ENCODE measurements around the gene SUGCT. TPM values are rescaled to one million over a fixed set of nuclear protein-coding genes. Genes with fewer than 3 reads are reported as not detected.

The SUGCT gene
- total RNA-seq, 1 experiment from 2014 or later = 9.9 TPM

DNA sequence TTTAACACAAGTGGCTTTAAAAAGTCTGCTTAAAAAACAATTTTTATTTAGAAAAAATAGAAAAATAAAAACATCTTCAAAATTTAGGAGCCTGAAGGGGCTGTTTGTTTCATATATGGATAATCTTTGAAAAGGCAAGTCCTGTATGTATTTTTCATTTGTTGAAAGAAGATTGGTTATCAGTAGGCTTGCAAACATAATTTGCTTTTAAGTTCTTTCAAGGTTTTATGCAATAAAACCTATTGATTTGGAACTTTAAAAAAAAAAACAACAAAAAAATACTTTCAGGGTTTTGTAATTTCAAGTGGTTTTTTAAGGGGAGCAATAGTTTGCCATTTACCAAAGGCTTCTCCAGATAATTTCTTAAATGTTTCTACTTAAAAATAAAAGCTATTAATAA, 36.0 kb upstream of the SUGCT start:
- TF ChIP-seq, protein P1, sequence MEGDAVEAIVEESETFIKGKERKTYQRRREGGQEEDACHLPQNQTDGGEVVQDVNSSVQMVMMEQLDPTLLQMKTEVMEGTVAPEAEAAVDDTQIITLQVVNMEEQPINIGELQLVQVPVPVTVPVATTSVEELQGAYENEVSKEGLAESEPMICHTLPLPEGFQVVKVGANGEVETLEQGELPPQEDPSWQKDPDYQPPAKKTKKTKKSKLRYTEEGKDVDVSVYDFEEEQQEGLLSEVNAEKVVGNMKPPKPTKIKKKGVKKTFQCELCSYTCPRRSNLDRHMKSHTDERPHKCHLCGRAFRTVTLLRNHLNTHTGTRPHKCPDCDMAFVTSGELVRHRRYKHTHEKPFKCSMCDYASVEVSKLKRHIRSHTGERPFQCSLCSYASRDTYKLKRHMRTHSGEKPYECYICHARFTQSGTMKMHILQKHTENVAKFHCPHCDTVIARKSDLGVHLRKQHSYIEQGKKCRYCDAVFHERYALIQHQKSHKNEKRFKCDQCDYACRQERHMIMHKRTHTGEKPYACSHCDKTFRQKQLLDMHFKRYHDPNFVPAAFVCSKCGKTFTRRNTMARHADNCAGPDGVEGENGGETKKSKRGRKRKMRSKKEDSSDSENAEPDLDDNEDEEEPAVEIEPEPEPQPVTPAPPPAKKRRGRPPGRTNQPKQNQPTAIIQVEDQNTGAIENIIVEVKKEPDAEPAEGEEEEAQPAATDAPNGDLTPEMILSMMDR (IDR thresholded peaks at IDR 0.05; ENCODE audit: insufficient read depth in 1 of 2, low read depth in 1 of 2, low read length in 1 of 2, severe bottlenecking in 1 of 2, unreplicated experiment in 1 of 2) = no peak
- no peaks in the 10 kb centered on the region for H3K27me3 ChIP-seq (replicated peaks; ENCODE audit: control insufficient read depth, insufficient read depth, low read length)
- intact Hi-C loops (cut with micrococcal nuclease; ENCODE audit: unreplicated experiment) = no loop called here
- no peaks in the 10 kb centered on the region for H3K36me3 ChIP-seq (ENCODE audit: control insufficient read depth, insufficient read depth, low read length)
- CTCF ChIA-PET = no interaction called here
- Mint-ChIP-seq H3K4me3 (ENCODE audit: unreplicated experiment) (no peak overlapping the region), H3K4me1 (ENCODE audit: low read depth, unreplicated experiment) (peaks cover 4% of the 10 kb centered on the region), H3K27ac (ENCODE audit: unreplicated experiment) (no peak overlapping the region), H3K36me3 (ENCODE audit: insufficient read depth, unreplicated experiment) (peaks cover 37% of the 10 kb centered on the region), H3K9me3 (ENCODE audit: unreplicated experiment) (no peaks in the 10 kb centered on the region), H3K27me3 (ENCODE audit: insufficient read depth, unreplicated experiment) (no peaks in the 10 kb centered on the region)
- H3K4me1 ChIP-seq = peaks cover 21% of the 10 kb centered on the region
- no peak overlapping the region for H3K4me3 ChIP-seq (ENCODE audit: low read depth, low read length)
- no peak for DNase-seq
- BruUV-seq (replicated peaks) = no TSS peak
- no peaks in the 10 kb centered on the region for H3K9me3 ChIP-seq
- POLR2A ChIA-PET = no interaction called here

DNA sequence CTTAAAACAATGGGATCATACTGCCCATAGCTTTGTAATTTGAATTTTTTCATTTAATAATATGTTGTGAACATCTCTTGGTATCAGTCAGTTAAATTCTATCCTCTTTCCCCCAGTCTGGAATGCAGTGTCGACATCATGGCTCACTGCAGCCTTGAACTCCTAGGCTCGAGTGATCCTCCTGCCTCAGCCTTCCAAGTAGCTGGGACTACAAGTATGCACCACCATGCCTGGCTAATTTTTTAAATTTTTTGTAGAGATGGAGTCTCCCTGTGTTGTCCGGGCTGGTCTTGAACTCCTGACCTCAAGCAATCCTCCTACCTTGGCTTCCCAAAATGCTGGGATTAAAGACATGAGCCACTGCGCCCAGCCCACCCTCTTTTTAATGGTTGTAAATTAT, 35.0 kb upstream of the SUGCT start:
- CTCF ChIA-PET = no interaction called here
- no TSS peak for BruUV-seq (replicated peaks)
- H3K27ac Mint-ChIP-seq (ENCODE audit: unreplicated experiment) = no peak overlapping the region
- H3K4me3 Mint-ChIP-seq (ENCODE audit: unreplicated experiment) = no peak overlapping the region
- TF ChIP-seq, protein P1 (IDR thresholded peaks at IDR 0.05; ENCODE audit: insufficient read depth in 1 of 2, low read depth in 1 of 2, low read length in 1 of 2, severe bottlenecking in 1 of 2, unreplicated experiment in 1 of 2) = no peak
- H3K36me3 Mint-ChIP-seq (ENCODE audit: insufficient read depth, unreplicated experiment) = peaks cover 27% of the 10 kb centered on the region
- H3K9me3 Mint-ChIP-seq (ENCODE audit: unreplicated experiment) = no peaks in the 10 kb centered on the region
- no peaks in the 10 kb centered on the region for H3K27me3 Mint-ChIP-seq (ENCODE audit: insufficient read depth, unreplicated experiment)
- Histone ChIP-seq H3K27me3 (replicated peaks; ENCODE audit: control insufficient read depth, insufficient read depth, low read length) (no peaks in the 10 kb centered on the region), H3K36me3 (ENCODE audit: control insufficient read depth, insufficient read depth, low read length) (no peaks in the 10 kb centered on the region), H3K9me3 (no peaks in the 10 kb centered on the region), H3K4me3 (ENCODE audit: low read depth, low read length) (no peak overlapping the region), H3K4me1 (peaks cover 21% of the 10 kb centered on the region)
- DNase-seq = no peak
- peaks cover 4% of the 10 kb centered on the region for H3K4me1 Mint-ChIP-seq (ENCODE audit: low read depth, unreplicated experiment)
- POLR2A ChIA-PET = no interaction called here
- intact Hi-C loops (cut with micrococcal nuclease; ENCODE audit: unreplicated experiment) = no loop called here

DNA sequence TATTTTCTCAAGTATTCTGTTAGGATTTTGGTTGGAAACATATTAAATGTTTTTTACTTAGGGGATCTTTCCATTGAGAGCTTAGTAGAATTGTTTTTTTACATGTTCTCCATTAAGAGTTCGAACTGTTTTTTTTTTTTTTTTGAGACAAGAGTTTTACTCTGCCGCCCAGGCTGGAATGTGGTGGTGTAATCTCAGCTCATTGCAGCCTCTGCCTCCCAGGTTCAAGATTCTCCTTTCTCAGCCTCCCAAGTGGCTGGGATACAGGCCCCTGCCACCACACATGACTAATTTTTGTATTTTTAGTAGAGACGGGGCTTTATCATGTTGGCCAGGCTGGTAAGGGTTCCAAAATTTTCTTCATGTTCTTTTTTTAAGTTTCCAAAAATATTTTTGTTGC, 33.6 kb upstream of the SUGCT start:
- TF ChIP-seq, protein P1 (IDR thresholded peaks at IDR 0.05; ENCODE audit: insufficient read depth in 1 of 2, low read depth in 1 of 2, low read length in 1 of 2, severe bottlenecking in 1 of 2, unreplicated experiment in 1 of 2) = no peak
- no peaks in the 10 kb centered on the region for H3K9me3 Mint-ChIP-seq (ENCODE audit: unreplicated experiment)
- POLR2A ChIA-PET = interaction anchor here (0.8 kb wide), 1 partner anchor 12 kb away, joined by 3 read pairs; no protein-coding TSS in a partner anchor
- Histone ChIP-seq H3K36me3 (ENCODE audit: control insufficient read depth, insufficient read depth, low read length) (no peaks in the 10 kb centered on the region), H3K4me3 (ENCODE audit: low read depth, low read length) (no peak overlapping the region), H3K9me3 (no peaks in the 10 kb centered on the region), H3K27me3 (replicated peaks; ENCODE audit: control insufficient read depth, insufficient read depth, low read length) (no peaks in the 10 kb centered on the region), H3K4me1 (peaks cover 20% of the 10 kb centered on the region)
- DNase-seq = no peak
- H3K4me1 Mint-ChIP-seq (ENCODE audit: low read depth, unreplicated experiment) = peaks cover 4% of the 10 kb centered on the region
- BruUV-seq (replicated peaks) = no TSS peak
- peaks cover 13% of the 10 kb centered on the region for H3K36me3 Mint-ChIP-seq (ENCODE audit: insufficient read depth, unreplicated experiment)
- CTCF ChIA-PET = no interaction called here
- intact Hi-C loops (cut with micrococcal nuclease; ENCODE audit: unreplicated experiment) = no loop called here
- no peak overlapping the region for H3K4me3 Mint-ChIP-seq (ENCODE audit: unreplicated experiment)
- H3K27me3 Mint-ChIP-seq (ENCODE audit: insufficient read depth, unreplicated experiment) = no peaks in the 10 kb centered on the region
- H3K27ac Mint-ChIP-seq (ENCODE audit: unreplicated experiment) = no peak overlapping the region
